NCI-H146 treated with DMSO at 0.1 percent for 48 hours (cell line): ENCODE measurements around the gene SS18L1.

Source experiments
- DNase-seq: peaks from one replicate; lab custom pipeline; 2025; ENCODE audit not compliant: unreplicated experiment; lab: John Stamatoyannopoulos, UW

Gene SS18L1

DNA sequence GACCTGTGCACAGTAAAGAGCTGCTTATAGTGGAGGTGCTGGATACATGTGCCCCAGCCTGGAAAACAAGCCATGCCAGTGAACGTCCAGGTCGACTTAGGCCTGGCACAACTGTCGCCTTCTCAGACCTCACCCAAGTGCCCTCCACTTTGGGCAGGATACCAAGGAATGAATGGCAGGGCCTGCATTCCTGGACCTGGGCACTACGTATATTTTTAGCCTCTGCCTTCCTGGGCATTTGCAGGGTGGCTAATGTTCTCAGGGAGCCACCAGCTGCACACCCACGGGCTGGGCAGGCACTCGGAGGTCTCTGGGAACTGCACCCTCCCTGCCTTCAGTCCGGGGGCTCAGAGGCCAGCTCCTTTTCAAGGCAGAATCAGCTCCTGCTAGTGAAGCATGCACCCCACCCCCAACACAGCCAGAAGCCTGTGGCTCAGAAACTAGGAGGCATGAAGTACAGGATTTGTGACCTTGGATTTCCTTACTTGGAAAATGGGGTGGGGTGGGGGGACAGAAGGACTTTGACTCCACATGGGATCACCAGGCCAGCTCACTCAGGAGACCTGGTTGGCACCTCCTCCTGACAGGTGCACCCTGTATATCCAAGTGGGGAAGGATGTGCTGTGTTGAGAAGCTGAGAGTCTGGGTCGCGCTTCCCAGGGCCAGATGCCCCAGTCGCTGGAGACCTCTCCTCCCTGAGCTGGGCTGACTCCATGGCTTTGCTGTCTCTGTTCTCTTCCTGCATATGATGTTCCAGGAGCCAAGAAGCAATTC is 23.8 kb upstream of the SS18L1 start:
- no peak for DNase-seq

DNA sequence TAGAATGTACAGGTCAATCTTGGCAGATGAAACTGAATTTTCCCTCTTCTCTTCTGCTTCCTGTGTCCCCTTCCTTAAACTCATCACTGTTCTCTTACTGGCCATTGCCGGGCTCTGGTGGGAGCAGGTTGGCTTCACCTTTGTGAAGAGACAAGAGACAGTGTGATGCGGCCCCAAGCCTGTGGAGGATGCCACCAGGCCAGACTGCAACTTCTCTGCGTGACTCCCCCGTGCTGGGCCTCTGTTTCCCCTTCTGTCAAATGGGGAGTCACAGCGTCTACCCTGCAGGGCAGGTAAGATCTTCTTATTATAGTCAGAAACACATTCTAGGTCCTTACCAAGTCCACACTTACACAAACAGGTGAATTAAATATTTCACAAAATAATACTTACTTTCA is 23.2 kb upstream of the SS18L1 start:
- DNase-seq: no peak

DNA sequence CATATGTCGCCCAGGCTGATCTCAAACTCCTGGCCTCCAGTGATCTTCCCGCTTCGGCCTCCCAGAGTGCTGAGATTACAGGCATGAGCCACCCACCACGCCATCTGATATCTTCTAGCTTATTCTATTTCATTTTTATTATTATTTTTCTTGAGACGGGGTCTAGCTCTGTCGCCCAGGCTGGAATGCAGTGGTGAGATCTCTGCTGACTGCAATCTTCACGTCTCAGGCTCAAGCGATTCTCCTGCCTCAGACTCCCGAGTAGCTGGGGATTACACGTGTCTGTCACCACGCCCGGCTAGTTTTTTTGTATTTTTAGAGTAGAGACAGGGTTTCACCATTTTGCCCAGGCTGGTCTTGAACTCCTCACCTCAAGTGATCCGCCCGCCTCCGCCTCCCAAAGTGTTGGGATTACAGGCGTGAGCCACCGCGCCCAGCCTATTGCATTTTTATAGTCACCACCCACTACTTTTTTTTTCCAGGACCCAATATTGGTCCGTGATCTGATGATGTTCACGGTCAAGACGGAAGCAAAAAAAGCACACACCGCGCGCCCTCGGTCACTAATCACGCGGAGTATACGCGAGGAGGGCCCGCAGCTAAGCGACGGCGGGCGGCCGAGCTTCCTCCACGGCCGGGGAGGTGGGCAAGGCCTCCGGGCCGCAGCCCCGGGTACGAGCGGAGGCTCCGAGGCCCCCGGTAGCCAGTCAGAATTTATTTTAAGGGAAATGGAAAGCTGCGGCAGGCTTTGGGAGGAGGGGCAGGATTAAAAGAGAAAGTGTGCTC is 22.4 kb upstream of the SS18L1 start:
- peak; percentile 90 for DNase-seq

DNA sequence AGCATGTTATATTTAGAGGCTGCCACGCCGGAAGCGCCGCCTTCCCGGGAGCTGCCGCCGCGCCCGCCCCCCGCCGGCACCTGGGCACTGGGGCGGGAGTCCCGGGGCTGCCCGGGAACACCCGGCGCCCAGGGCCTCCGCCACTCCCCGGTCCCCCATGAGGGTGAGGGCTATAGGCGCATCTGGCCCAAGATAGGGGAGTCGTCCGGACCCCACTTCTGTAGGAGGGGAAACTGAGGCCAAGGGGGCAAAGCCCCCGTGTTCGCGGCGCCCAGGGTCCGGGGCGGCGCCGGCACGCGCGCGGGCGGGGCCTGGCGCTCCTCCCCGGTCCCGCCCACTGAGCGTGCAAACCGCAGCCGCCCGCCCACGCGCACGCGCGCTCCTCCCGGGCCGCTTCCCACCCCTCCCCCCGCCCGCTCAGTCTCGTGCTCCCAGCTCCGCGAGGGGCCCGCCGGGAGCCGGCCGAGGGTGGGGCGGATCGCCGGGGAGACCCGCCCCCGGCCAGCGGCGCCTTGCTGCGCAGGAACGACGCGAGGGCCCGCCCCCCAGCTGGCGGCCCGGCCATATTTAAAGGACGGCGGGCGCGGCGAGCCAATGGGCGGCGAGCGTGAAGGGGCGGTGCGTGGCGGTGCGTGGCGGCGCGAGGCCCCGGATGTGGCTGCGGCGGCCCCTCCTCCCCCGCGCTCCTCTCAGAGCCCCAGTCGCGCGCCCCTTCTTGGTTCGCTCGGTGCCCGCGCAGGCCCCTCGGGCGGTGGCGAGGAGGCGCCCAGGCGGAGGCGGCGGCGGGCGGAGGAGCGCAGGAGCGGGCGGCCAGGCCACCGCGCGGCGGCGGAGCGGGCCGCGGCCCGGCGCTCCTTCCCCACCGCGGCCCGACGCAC is 21.6 kb upstream of the SS18L1 start, which contains the start of gene LSM14B:
TSS of gene LSM14B (plus strand) at position 700 of the 878 bp plus-strand sequence. CDS start 192 bp downstream, outside the sequence.
- peak; percentile 88 for DNase-seq

DNA sequence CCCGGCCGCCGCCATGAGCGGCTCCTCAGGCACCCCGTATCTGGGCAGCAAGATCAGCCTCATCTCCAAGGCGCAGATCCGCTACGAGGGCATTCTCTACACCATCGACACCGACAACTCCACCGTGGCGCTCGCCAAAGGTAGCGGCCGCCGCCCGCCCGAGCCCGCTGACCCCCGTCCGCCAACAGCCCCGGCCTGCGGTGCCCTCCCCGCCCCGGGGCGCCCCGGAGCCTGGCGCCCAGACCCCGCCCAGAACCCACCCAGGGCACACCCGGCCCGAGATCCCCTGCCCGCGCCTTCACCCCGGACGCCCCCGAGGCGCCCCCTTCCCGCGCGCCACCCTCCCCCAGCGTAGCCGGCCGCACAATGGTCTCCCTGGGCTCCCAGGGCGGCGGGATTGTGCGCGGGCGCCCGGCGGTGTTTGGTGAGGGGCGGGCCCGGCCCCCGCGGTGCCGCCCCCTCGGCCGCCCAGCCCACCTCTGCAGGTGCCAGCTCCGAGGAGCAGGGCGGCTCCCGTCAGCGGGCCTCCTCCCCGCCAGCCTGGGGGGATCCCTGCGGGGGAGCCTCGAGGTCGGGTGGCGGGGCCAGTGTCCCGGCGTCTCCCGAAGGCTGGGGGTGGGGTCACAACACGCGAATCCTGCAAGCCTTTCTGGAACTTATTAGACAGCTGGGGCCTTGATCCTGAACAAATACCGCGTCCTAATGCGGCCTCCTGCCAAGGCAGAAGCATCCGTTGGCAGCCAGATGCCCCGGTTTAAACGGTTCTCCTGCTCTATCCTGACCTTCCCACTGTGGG is 20.7 kb upstream of the SS18L1 start:
- peak; percentile 65 for DNase-seq

DNA sequence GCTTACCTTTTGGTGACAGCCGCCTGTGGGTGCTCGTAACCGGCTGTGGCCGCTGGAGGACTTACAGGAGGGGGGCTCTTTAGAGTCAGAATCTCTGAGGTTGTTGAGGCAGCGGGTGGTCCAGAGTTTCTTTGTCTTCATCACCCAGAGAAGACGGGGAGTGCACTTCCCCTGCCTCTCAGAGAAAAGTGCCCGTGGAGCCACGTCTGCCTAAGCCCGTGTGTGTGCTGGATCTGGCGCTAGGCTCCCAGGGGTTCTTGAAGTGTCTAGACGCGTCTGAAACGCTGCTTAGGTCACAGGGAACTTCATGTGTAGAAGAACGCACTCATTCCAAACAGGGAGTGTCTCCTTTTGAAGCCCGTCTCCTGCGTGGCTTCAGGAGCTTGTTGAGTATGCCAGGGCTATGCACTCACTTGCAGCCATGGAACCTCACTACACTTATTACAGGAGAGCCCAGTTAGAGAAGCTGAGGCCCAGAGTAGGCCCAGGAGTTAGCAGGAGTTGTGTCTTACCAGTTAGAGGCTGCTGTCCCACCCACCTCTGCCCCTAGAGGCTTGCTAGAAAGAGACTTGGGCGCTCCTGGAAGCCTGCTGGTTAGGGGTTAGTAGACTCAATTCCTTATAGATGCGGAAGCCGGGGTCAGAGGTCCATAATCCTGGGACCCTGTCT is 20.0 kb upstream of the SS18L1 start:
- DNase-seq: no peak

DNA sequence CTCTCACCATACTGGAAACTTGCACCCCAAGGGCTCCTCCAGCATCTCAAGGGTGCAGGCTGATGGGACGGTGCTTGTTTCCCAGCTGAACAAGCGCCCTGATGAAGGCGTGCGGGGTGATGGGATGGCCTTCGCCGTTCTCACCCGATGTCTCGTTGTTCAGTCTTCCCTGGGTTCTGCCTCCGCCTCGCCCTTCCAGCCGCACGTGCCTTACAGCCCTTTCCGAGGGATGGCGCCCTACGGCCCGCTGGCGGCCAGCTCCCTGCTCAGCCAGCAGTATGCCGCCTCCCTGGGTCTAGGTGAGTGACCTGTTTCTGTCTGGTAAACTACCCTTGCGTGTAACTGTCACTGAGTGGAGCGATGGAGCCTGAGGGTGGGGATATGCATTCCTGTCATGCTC is 17.4 kb upstream of the SS18L1 start:
- DNase-seq: no peak

DNA sequence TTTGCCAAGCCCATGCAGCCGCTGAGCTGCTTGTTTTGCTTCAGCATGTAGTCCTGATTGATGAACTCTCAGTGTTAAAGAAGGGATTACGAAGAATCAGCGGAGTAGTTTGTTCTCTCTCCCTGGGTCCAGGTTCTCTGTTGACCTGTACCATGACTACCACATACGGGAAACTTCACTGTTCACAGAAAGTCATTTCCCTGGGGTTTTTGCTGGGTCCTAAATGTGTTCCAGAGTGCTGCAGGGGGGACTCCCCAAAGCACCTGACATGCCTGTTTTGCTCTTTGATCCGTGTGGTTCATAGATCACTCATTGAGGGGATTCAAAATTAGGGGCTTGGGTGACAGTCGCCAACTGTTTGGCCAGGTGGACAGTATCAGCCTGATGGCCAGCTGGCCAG is 15.8 kb upstream of the SS18L1 start:
- no peak for DNase-seq

DNA sequence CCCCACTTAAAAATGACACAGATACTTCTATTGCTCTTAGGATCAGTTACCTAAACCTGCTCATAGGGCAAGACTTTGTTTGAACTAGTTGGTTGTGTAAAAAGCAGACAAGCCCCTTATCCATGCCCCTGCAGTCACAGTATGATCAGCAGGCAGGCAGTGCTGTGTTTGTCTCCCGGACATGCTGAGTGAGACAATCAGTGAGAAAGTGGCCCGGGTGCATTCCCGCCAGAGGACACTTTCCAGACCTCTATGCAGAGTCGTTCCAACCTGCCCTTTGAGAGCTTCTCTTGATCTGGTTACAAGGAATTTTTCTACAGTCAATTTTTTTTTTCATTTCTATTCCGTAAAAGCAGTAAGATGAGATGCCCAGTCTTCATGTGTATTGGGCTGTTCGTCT is 15.1 kb upstream of the SS18L1 start:
- no peak for DNase-seq

DNA sequence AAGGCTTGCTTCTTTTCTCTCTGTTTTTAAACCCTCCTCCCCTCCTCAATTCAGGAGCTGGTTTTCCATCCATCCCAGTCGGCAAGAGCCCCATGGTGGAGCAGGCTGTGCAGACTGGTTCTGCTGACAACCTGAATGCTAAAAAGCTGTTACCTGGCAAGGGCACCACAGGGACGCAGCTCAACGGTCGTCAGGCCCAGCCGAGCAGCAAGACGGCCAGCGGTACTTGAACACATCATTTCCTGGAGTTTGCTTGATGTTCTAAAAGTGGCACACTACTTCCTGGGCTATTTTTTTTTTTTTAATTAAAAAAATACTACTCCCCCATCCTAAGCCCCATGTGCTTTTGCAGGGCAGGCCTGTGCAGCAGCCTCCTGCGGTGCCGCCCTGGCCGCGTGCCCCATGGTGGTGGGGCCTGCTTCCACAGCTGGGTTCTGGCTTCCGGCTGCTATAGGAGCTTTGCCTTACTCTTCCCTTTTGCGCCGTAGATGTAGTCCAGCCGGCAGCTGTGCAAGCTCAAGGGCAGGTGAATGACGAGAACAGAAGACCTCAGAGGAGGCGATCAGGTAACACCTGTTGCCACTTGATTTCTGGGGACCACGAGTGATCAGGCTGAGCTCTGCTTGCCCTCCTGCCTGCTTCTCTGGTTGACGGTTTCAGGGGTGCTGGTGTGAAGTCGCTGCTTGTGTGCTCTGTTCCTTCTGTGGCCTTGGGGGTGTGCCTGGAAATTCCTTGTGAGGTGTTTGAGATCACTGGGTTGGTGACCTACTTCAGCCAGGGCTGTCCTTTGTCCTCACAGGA is 13.6 kb upstream of the SS18L1 start:
- DNase-seq: no peak

DNA sequence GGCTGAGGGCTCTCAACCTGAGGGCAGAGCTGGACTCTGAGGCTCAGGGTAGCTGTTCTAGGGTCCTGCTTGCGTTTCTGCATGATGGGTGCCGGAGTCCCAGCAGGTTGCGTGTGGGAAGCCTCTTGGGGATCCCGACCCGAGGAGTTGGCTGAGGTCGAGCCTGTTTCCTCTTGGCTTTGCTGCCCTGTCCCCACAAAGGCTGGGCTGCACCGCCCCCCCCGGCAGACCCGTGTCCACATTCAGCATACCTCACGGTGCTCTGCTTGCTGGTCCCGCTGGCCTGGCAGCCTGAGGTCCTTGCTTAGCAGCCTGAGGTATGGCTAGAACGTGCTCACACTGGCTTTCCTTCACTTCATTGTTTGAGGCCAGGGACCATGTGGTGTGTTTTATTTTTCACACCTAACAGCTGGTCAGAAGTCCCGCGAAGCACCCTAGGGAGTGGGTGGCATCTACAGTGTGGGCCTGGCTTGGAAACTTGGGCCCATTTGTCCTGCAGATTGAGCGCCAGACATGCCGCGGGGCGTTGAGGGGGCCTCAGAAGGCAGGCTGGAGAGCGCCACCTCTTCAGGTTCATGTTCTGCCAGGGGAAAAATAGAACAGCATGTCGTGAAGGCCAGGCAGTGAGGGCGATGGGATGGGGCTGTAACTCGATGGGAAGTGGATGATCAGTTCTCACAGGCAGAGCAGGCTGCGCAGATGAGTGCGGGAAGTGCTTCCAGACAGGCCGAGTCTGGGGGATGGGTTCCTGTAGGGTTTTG is 11.8 kb upstream of the SS18L1 start:
- no peak for DNase-seq

DNA sequence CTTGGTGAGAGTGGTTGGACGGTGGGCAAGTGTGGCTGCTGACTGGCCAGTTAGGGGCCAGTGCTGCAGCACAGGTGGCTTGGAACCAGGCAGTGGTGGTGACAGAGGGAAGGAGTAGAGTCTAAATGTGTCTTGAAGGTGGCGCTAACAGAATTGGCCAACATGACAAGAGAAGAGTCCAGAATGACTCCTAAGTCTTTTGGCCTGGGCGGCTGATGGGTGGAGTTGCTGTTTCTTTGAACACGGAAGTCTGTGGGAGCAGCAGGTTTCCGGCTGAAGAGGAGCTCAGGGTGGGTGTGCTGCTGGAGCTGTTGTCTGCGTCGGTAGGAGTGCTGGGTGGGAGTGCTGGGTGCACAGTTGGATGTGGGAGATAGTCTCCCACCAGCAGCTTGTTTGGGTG is 11.1 kb upstream of the SS18L1 start:
- no peak for DNase-seq

DNA sequence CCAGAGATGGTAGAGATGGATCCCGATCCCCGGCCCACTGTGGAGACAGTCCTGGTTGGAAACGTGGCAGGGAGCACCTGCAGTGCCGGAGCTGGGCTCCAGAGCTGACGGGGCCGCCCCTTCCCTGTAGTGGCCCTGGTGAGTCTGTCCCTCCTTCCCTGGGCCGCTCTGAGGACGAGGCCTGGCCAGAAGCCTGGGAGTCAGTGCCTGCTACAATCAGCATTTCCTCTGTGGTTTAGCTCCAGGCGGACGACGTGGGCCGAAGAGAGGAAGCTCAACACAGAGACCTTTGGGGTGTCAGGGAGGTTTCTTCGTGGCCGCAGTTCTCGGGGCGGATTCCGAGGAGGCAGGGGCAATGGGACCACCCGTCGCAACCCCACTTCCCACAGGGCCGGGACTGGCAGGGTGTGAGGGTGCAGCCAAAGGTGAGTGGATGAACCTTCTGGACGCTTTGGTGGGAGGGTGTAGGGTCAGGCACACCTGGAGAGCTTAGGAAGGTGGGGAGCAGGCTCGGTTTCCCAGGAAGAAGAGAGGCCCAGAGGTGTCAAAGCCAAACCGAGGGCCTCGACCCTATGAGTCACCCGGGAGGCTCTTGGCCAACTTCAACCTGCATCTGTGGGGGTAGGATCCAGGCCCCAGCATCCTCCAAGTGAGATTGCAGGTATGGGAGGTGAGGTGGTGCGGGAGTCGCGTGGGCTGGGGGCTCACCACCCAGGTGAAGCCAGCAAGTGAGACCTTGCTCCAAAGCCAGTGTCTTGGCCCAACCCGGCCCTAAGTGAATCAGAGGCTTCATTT is 10.3 kb upstream of the SS18L1 start:
- DNase-seq: no peak

DNA sequence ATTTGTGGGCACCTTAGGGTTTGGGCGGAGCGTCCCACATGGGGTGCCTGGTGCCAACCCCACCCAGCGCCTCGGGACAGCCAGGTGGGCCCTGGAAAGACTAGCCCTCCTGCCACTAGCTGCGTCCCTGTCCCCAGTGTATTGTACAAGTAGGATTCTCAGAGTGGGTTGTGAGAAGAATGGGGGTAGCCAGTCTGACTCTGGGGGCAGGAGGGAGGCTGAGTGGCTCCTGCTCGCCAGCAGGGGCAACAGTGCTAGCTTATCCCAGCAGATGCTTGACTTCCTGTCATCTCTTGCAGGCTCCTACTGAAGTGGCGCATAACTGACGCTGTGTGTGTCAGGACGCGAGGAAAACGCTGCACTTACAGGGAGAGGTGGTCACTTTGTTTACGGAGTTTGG is 9.7 kb upstream of the SS18L1 start:
- no peak for DNase-seq

DNA sequence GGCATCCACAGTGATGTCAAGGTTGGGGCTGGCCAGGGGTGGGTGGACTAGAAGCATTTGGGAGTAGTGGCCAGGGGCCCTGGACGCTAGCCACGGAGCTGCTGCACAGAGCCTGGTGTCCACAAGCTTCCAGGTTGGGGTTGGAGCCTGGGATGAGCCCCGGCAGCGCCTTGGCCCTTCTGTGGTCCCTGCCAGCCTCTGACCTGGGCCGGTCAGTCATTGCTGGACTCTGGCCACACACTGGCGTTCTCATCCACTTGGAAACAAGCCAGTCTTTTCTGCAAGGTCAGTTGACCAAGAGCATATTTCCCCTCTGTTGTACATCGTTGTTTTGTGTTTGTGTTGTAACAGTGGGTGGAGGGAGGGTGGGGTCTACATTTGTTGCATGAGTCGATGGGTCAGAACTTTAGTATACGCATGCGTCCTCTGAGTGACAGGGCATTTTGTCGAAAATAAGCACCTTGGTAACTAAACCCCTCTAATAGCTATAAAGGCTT is 8.8 kb upstream of the SS18L1 start:
- DNase-seq: no peak

DNA sequence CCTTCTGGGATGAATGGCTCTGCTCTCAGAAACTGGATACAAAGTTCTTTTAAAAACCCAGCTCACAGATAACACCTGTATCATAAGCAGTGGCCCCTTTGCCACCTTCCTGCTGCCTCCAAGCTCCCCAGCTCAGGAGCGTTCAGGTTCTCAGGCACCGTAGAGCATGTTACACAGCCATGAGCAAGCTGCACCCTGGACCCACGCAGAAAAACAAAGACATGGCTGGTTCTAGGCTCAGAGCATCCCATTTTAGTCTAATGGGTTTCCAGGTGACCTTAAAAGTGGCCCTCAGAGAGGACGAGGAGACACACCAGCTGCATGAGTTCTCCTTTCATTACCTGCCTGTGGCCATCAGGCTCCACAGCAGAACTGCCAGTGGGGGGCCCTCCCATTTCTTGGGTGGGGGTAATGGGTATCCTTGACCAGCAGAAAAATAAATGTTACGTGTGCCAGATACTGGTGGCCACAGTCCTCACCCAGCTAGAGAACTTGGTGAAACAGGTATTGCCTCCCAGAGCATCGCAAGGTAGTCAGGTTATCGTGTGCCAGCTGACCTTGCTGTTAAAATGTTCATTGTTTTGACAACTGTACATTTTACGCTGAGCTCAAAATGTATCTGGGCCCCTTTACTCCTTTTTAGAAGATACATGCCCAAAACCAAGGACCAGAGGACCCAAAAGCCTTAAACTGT is 7.8 kb upstream of the SS18L1 start:
- no peak for DNase-seq
